Activated CD8-positive, alpha-beta memory T cell treated with anti-CD3 and anti-CD28 coated beads for 1 hour (primary cell): ENCODE data around the gene PSAPL1.
"Not testable (repeated sequence)": the region's sequence is repeated elsewhere in the genome, so short reads cannot be mapped to it uniquely, and the experiment has no call there.

ENCODE experiments used
- DNase-seq, 2 donors: peaks; one replicate each; pipeline ENCODE4 v3.0.0-alpha.2; 2020; ENCODE audit warnings: low read depth in 1 of 2; ENCODE audit errors: extremely low read depth in 1 of 2

Gene PSAPL1

GRCh38 chr4:7459471-7459870, 24.7 kb upstream of the PSAPL1 start:
- no peak for DNase-seq

- no peak for DNase-seq
These were observed 23.7 kb upstream of the PSAPL1 start for GRCh38 chr4:7458477-7458876.

- DNase-seq, result no peak
These were observed 23.3 kb upstream of the PSAPL1 start for GRCh38 chr4:7458066-7458425.

GRCh38 chr4:7457201-7458065, 22.7 kb upstream of the PSAPL1 start:
- DNase-seq, result no peak

GRCh38 chr4:7452802-7453201, 18.1 kb upstream of the PSAPL1 start:
- DNase-seq, result not testable (repeated sequence)

- no peak for DNase-seq
These were observed 17.1 kb upstream of the PSAPL1 start for GRCh38 chr4:7451800-7452199.

- no peak for DNase-seq
These were observed 16.7 kb upstream of the PSAPL1 start for GRCh38 chr4:7451434-7451789.

GRCh38 chr4:7450775-7451433, 16.2 kb upstream of the PSAPL1 start:
- DNase-seq, result no peak

GRCh38 chr4:7448036-7448435, 13.3 kb upstream of the PSAPL1 start:
- no peak for DNase-seq

GRCh38 chr4:7447236-7447635, 12.5 kb upstream of the PSAPL1 start:
- no peak for DNase-seq

- no peak for DNase-seq
These were observed 10.0 kb upstream of the PSAPL1 start for GRCh38 chr4:7444731-7445130.

- DNase-seq, result no peak
These were observed 9.6 kb upstream of the PSAPL1 start for GRCh38 chr4:7444314-7444713.

- DNase-seq, result no peak
These were observed 7.9 kb upstream of the PSAPL1 start for GRCh38 chr4:7442574-7443162.

- DNase-seq, result no peak
These were observed 6.5 kb upstream of the PSAPL1 start for GRCh38 chr4:7441201-7441600.

GRCh38 chr4:7439699-7440098, 5.0 kb upstream of the PSAPL1 start:
- no peak for DNase-seq

- DNase-seq, result no peak
These were observed 1.5 kb upstream of the PSAPL1 start for GRCh38 chr4:7436256-7436655.

GRCh38 chr4:7435471-7436061, 836 bp upstream of the PSAPL1 start:
- DNase-seq, result no peak

- DNase-seq, result no peak
These were observed 477 bp downstream of the PSAPL1 start for GRCh38 chr4:7434141-7434765.

GRCh38 chr4:7433376-7434140, 1.2 kb downstream of the PSAPL1 start:
- DNase-seq, result no peak

GRCh38 chr4:7432531-7433375, 2.0 kb downstream of the PSAPL1 start:
- DNase-seq, result no peak
